MM.1S (cell line): ENCODE data around the gene TOMM40L.

Experiments used
- CTCF ChIP-seq: fragments of 300-600 bp; sonication (generic); IDR thresholded peaks from 2 replicates; pipeline ENCODE4 v1.5.1; 2016; ENCODE audit warnings: antibody characterized with exemption, low read length, mixed read lengths
- EZH2 ChIP-seq: fragments of 300-600 bp; sonication (generic); optimal IDR thresholded peaks from 2 replicates; pipeline ENCODE3; 2017; ENCODE audit warnings: low read depth, mild to moderate bottlenecking, antibody characterized with exemption, low read length, mixed read lengths
- EZH2phosphoT487 ChIP-seq: fragments of 300-600 bp; sonication (generic); IDR thresholded peaks from 2 replicates; pipeline ENCODE4 v1.6.1; 2018; ENCODE audit warnings: antibody characterized with exemption, low read length

- no peak for TF ChIP-seq CTCF
- no peak for TF ChIP-seq EZH2
- TF ChIP-seq EZH2phosphoT487: no peak
Observed at GRCh38 chr1:161244888-161245287, 19.0 kb downstream of the TOMM40L start.
